ENCODE measurements around the gene GRIN2C. TPM values are rescaled to one million over a fixed set of nuclear protein-coding genes. Genes with fewer than 3 reads are reported as not detected.

The GRIN2C gene
- total RNA-seq, 2 experiments from 2014 or later: not detected

GRCh38 chr17:74801896-74802295 is 57.8 kb downstream of the GRIN2C start:
- H3K27ac ChIP-seq (ENCODE audit: low read depth in 1 of 2, low read length in 2 of 2): no peak overlapping the region
- H3K9me3 ChIP-seq (ENCODE audit: control insufficient read depth in 1 of 2, insufficient read depth in 1 of 2, low read length in 2 of 2): no peaks in the 10 kb centered on the region
- ChIA-PET CTCF (no interaction called here), POLR2A (no interaction called here)
- Mint-ChIP-seq H3K27me3 (no peaks in the 10 kb centered on the region), H3K4me1 (ENCODE audit: low read depth) (no peaks in the 10 kb centered on the region), H3K9me3 (no peaks in the 10 kb centered on the region), H3K36me3 (ENCODE audit: low read depth) (peaks cover 78% of the 10 kb centered on the region), H3K4me3 (no peak overlapping the region), H3K27ac (no peak overlapping the region)
- H3K36me3 ChIP-seq (ENCODE audit: insufficient read depth, low read length): peaks cover 73% of the 10 kb centered on the region
- no peaks in the 10 kb centered on the region for H3K4me1 ChIP-seq (ENCODE audit: insufficient read depth, low read length)
- ATAC-seq (ENCODE audit: poor library complexity): no peak
- H3K4me3 ChIP-seq (ENCODE audit: low read length): no peak overlapping the region
- no peaks in the 10 kb centered on the region for H3K27me3 ChIP-seq (ENCODE audit: control insufficient read depth in 1 of 2, insufficient read depth in 2 of 2, low read length in 2 of 2)
- intact Hi-C loops (cut with DNase I, micrococcal nuclease): no loop called here
- DNase-seq: no peak
- no peak for TF ChIP-seq CTCF (IDR thresholded peaks at IDR 0.05)

- H3K4me3 ChIP-seq (ENCODE audit: low read length): no peak overlapping the region
- no peaks in the 10 kb centered on the region for H3K9me3 ChIP-seq (ENCODE audit: control insufficient read depth in 1 of 2, insufficient read depth in 1 of 2, low read length in 2 of 2)
- H3K4me1 ChIP-seq (ENCODE audit: insufficient read depth, low read length): no peaks in the 10 kb centered on the region
- ATAC-seq (ENCODE audit: poor library complexity): no peak
- no peak for DNase-seq
- POLR2A ChIA-PET: no interaction called here
- CTCF ChIA-PET: interaction anchor here (0.6 kb wide), 1 partner anchor 10 kb away, joined by 5 read pairs; no protein-coding TSS in a partner anchor
- H3K4me1 Mint-ChIP-seq (ENCODE audit: low read depth): no peaks in the 10 kb centered on the region
- H3K27me3 Mint-ChIP-seq: no peaks in the 10 kb centered on the region
- peaks cover 80% of the 10 kb centered on the region for H3K36me3 ChIP-seq (ENCODE audit: insufficient read depth, low read length)
- no peak for TF ChIP-seq CTCF (IDR thresholded peaks at IDR 0.05)
- H3K27ac ChIP-seq (ENCODE audit: low read depth in 1 of 2, low read length in 2 of 2): no peak overlapping the region
- H3K27me3 ChIP-seq (ENCODE audit: control insufficient read depth in 1 of 2, insufficient read depth in 2 of 2, low read length in 2 of 2): no peaks in the 10 kb centered on the region
- intact Hi-C loops (cut with DNase I, micrococcal nuclease): no loop called here
- H3K4me3 Mint-ChIP-seq: no peak overlapping the region
- H3K36me3 Mint-ChIP-seq (ENCODE audit: low read depth): peaks cover 84% of the 10 kb centered on the region
- no peak overlapping the region for H3K27ac Mint-ChIP-seq
- no peaks in the 10 kb centered on the region for H3K9me3 Mint-ChIP-seq
Measured at GRCh38 chr17:74800531-74800930, 59.2 kb downstream of the GRIN2C start.

- peaks cover 81% of the 10 kb centered on the region for H3K36me3 ChIP-seq (ENCODE audit: insufficient read depth, low read length)
- H3K27ac Mint-ChIP-seq: no peak overlapping the region
- no peaks in the 10 kb centered on the region for H3K27me3 Mint-ChIP-seq
Measured at GRCh38 chr17:74799097-74799496, 60.6 kb downstream of the GRIN2C start.

More at GRCh38 chr17:74799097-74799496, 60.6 kb downstream of the GRIN2C start:
- Mint-ChIP-seq H3K4me1 (ENCODE audit: low read depth) (no peaks in the 10 kb centered on the region), H3K36me3 (ENCODE audit: low read depth) (peaks cover 84% of the 10 kb centered on the region), H3K9me3 (no peaks in the 10 kb centered on the region), H3K4me3 (no peak overlapping the region)
- no peak overlapping the region for H3K4me3 ChIP-seq (ENCODE audit: low read length)
- POLR2A ChIA-PET: no interaction called here
- no peaks in the 10 kb centered on the region for H3K9me3 ChIP-seq (ENCODE audit: control insufficient read depth in 1 of 2, insufficient read depth in 1 of 2, low read length in 2 of 2)
- H3K27ac ChIP-seq (ENCODE audit: low read depth in 1 of 2, low read length in 2 of 2): no peak overlapping the region
- CTCF ChIA-PET: no interaction called here
- intact Hi-C loops (cut with DNase I, micrococcal nuclease): loop anchor here (10.0 kb wide), 2 partner anchors 156 to 166 kb away; no protein-coding TSS in a partner anchor
- ATAC-seq (ENCODE audit: poor library complexity) (no peak), DNase-seq (no peak)
- TF ChIP-seq CTCF (IDR thresholded peaks at IDR 0.05): no peak
- no peaks in the 10 kb centered on the region for H3K27me3 ChIP-seq (ENCODE audit: control insufficient read depth in 1 of 2, insufficient read depth in 2 of 2, low read length in 2 of 2)
- no peaks in the 10 kb centered on the region for H3K4me1 ChIP-seq (ENCODE audit: insufficient read depth, low read length)
